Transverse colon (tissue), 4 donors: ENCODE results near the gene RSPO4.

Experiments used
- POLR2A ChIP-seq: fragments of 450-650 bp; IDR thresholded peaks from one replicate; pipeline ENCODE4 v1.6.1; 2016; ENCODE audit warnings: antibody characterized with exemption, mild to moderate bottlenecking, moderate library complexity
- POLR2AphosphoS5 ChIP-seq, 3 donors: sonication (generic); formaldehyde crosslinking; IDR thresholded peaks; one replicate each; pipeline ENCODE4 v1.6.1; 2016; ENCODE audit warnings: antibody characterized with exemption in 3 of 3
- TF ChIP-seq, protein P1 (sequence below), 5 experiments: fragments of 200-600 bp in 3 of 5; fragments of 450-650 bp in 2 of 5; sonication (generic) in 3 of 5; IDR thresholded peaks; 1 replicate in 2 of 5; 2 replicates in 3 of 5; pipeline ENCODE4 v1.5.1; 2016 to 2017; ENCODE audit warnings: antibody characterized with exemption in 5 of 5, inconsistent platforms in 3 of 5, mild to moderate bottlenecking in 2 of 5, moderate library complexity in 1 of 5

DNA sequence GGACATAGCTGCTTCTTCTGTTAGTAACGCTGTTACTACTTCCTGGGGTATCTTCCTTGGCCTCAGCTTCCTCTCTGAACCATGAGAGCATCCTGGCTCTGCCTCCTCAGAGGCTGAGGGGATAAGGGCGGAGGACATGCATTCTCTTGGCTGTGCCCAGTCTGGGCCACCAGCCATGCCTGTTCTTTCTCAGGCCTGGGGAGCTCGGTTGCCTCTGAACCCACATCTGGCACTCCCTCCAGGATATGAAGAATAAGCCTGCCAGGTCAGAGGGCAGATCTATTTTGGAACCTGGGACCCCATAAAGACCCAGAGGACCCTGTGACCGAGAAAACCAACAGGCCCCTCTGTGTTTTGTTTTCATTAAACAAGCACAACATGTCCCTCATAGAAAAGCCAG is 79.3 kb downstream of the RSPO4 start:
- TF ChIP-seq POLR2AphosphoS5 (IDR thresholded peaks at IDR 0.05): no peak
- TF ChIP-seq, protein P1, sequence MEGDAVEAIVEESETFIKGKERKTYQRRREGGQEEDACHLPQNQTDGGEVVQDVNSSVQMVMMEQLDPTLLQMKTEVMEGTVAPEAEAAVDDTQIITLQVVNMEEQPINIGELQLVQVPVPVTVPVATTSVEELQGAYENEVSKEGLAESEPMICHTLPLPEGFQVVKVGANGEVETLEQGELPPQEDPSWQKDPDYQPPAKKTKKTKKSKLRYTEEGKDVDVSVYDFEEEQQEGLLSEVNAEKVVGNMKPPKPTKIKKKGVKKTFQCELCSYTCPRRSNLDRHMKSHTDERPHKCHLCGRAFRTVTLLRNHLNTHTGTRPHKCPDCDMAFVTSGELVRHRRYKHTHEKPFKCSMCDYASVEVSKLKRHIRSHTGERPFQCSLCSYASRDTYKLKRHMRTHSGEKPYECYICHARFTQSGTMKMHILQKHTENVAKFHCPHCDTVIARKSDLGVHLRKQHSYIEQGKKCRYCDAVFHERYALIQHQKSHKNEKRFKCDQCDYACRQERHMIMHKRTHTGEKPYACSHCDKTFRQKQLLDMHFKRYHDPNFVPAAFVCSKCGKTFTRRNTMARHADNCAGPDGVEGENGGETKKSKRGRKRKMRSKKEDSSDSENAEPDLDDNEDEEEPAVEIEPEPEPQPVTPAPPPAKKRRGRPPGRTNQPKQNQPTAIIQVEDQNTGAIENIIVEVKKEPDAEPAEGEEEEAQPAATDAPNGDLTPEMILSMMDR (IDR thresholded peaks at IDR 0.05): no peak
- no peak for TF ChIP-seq POLR2A
